Measurements from ENCODE around the gene BCL2. TPM values are rescaled to one million over a fixed set of nuclear protein-coding genes. Genes with fewer than 3 reads are reported as not detected.

Gene BCL2
- total RNA-seq, 1 donor from 2014 or later = 16.5 TPM

DNA sequence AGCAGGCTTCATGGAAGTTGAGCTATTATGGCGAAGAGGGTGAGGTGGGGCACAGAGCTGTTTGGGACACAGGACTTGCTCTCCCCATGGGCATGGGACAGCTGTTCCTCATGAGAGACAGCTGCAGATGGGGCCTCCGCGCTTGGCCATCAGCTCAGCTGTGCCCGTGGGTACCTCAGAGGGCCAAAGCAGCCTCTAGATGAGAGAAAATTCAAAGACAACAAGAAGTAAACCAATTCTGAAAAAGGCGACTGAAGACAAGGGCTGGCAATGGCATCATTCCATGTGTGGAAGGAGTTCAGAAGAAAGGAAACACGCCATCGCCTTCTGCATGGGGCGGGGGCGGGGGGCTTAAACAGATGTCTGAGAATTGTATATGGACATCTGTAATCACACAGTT, 136.2 kb downstream of the BCL2 start:
- TF ChIP-seq, protein P1, sequence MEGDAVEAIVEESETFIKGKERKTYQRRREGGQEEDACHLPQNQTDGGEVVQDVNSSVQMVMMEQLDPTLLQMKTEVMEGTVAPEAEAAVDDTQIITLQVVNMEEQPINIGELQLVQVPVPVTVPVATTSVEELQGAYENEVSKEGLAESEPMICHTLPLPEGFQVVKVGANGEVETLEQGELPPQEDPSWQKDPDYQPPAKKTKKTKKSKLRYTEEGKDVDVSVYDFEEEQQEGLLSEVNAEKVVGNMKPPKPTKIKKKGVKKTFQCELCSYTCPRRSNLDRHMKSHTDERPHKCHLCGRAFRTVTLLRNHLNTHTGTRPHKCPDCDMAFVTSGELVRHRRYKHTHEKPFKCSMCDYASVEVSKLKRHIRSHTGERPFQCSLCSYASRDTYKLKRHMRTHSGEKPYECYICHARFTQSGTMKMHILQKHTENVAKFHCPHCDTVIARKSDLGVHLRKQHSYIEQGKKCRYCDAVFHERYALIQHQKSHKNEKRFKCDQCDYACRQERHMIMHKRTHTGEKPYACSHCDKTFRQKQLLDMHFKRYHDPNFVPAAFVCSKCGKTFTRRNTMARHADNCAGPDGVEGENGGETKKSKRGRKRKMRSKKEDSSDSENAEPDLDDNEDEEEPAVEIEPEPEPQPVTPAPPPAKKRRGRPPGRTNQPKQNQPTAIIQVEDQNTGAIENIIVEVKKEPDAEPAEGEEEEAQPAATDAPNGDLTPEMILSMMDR (conservative IDR thresholded peaks at IDR 0.05) = no peak
- no peak overlapping the region for H3K4me3 Mint-ChIP-seq
- peaks cover 58% of the 10 kb centered on the region for H3K4me1 Mint-ChIP-seq (ENCODE audit: unreplicated experiment)
- H3K9me3 Mint-ChIP-seq = peaks cover 4% of the 10 kb centered on the region
- DNase-seq (ENCODE audit: extremely low spot score, unreplicated experiment) = no peak
- no peaks in the 10 kb centered on the region for H3K27me3 Mint-ChIP-seq
- H3K27ac Mint-ChIP-seq = no peak overlapping the region
- peaks cover 3% of the 10 kb centered on the region for H3K36me3 Mint-ChIP-seq

DNA sequence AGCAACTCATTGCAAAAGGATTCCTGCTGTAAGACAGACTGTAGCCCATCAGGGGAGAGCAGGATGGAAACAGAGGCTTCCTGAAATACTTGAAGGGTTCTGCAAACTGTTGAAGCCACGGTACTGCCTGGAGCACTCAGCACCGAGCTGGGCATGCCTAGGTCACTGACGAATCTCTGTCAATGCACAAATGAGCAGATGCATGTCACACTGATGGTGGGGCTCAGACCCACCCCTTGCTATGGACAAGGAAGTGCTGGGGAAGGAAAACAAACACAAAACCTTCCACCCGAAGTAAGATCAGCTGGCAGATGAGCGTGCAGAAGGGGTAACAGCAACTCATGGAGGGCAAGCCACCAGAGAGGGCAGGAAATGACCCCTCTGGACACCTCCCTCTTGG, 136.7 kb downstream of the BCL2 start:
- Mint-ChIP-seq H3K4me3 (peak overlapping the region; percentile 57), H3K27ac (peak overlapping the region; percentile 61), H3K4me1 (ENCODE audit: unreplicated experiment) (peaks cover 64% of the 10 kb centered on the region), H3K9me3 (peaks cover 4% of the 10 kb centered on the region), H3K36me3 (peaks cover 3% of the 10 kb centered on the region), H3K27me3 (no peaks in the 10 kb centered on the region)
- TF ChIP-seq, protein P1 (conservative IDR thresholded peaks at IDR 0.05) = no peak
- no peak for DNase-seq (ENCODE audit: extremely low spot score, unreplicated experiment)

- H3K27me3 Mint-ChIP-seq = no peaks in the 10 kb centered on the region
- H3K4me3 Mint-ChIP-seq = no peak overlapping the region
- DNase-seq (ENCODE audit: extremely low spot score, unreplicated experiment) = no peak
Observed at GRCh38 chr18:63182310-63182772, 137.2 kb downstream of the BCL2 start.

DNA sequence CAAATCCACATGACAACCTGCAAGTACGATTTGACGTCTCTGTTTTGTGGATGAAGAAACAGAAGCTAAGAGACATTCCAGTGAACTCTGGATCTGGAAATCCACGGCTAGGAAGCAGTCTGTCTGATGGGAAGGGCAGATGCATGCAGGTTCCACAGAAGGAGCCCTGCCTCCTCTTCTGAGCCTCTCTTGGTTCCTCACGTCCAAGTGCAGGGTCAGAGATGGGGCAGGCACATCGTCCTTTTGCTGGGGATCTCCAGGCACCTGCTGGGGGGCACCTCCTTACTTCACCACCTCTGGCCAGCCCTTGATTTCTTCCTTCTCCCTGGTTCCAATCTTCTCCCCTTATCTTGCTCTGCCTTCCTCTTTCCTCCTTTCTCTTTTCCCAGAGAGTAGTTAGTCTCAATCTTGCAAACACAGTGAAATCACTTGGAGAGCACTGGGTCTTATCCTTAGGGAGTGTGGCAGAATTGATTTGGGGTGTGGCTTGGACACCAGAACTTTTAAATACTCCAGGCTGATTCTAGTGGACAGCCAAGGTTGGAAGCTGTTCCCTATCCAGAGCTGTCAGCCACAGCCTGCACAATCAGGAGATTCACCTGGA, 137.8 kb downstream of the BCL2 start:
- Mint-ChIP-seq H3K36me3 (peaks cover 3% of the 10 kb centered on the region), H3K4me3 (no peak overlapping the region), H3K27me3 (no peaks in the 10 kb centered on the region), H3K4me1 (ENCODE audit: unreplicated experiment) (peaks cover 58% of the 10 kb centered on the region), H3K9me3 (peaks cover 4% of the 10 kb centered on the region), H3K27ac (no peak overlapping the region)
- DNase-seq (ENCODE audit: extremely low spot score, unreplicated experiment) = no peak
- TF ChIP-seq, protein P1 (conservative IDR thresholded peaks at IDR 0.05) = no peak

More at GRCh38 chr18:63182310-63182772, 137.2 kb downstream of the BCL2 start:
- Mint-ChIP-seq H3K36me3 (peaks cover 3% of the 10 kb centered on the region), H3K27ac (no peak overlapping the region), H3K9me3 (peaks cover 4% of the 10 kb centered on the region), H3K4me1 (ENCODE audit: unreplicated experiment) (peaks cover 63% of the 10 kb centered on the region)
- TF ChIP-seq, protein P1 (conservative IDR thresholded peaks at IDR 0.05) = no peak

DNA sequence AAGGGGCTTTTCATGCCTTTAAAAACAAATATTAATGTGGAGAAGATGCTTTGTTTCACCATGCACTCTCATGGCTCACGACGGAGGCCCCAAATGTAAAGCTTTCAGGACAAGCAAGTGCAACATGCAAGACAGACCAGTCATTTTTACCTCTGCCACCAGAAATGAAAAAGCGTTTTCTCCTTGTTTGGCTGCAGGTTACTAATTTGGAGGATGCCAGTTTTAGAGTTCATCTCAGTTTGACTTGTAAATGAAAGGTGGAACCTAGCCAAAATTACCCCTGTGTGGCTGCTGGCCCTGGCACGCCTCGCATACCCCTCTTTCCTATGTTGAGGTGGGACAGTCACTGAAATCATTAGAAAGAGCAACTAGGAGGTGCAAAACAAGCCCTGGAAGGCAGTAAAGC, 138.6 kb downstream of the BCL2 start:
- TF ChIP-seq, protein P1 (conservative IDR thresholded peaks at IDR 0.05) = no peak
- no peak overlapping the region for H3K4me3 Mint-ChIP-seq
- H3K27ac Mint-ChIP-seq = no peak overlapping the region
- peaks cover 3% of the 10 kb centered on the region for H3K36me3 Mint-ChIP-seq
- H3K4me1 Mint-ChIP-seq (ENCODE audit: unreplicated experiment) = peaks cover 51% of the 10 kb centered on the region
- H3K9me3 Mint-ChIP-seq = peaks cover 4% of the 10 kb centered on the region
- H3K27me3 Mint-ChIP-seq = no peaks in the 10 kb centered on the region
- DNase-seq (ENCODE audit: extremely low spot score, unreplicated experiment) = no peak
